AG04450 (cell line): ENCODE measurements around the gene PRPH. TPM values are rescaled to one million over a fixed set of nuclear protein-coding genes. Genes with fewer than 3 reads are reported as not detected.
A peak's percentile ranks its signal among the peaks of the same experiment; 100 is the strongest.

Source experiments
- CTCF ChIA-PET: fragments of 300-600, 350-600 bp; formaldehyde crosslinking; extraction: SDS; loops from one replicate; lab custom pipeline; 2022; ENCODE audit warnings: antibody characterized with exemption, inconsistent platforms; lab: Charles Lee
- POLR2A ChIA-PET: fragments of 350-600 bp; formaldehyde crosslinking; extraction: SDS; loops from one replicate; lab custom pipeline; 2021; ENCODE audit warnings: antibody characterized with exemption, inconsistent platforms; lab: Yijun Ruan, JAX
- DNase-seq: peaks from one replicate; pipeline ENCODE4 v3.0.0-alpha.2; 2011; ENCODE audit warnings: low read depth, low spot score
- H3K27ac ChIP-seq: one replicate; pipeline ENCODE4 v1.5.1; 2012; ENCODE audit warnings: low read depth, low read length, control low read depth
- H3K27me3 ChIP-seq: one replicate; pipeline ENCODE4 v1.6.0; 2012; ENCODE audit warnings: low read length; ENCODE audit not compliant: control insufficient read depth, insufficient read depth
- H3K4me3 ChIP-seq: 2 replicates; pipeline ENCODE4 v1.5.1; 2011; ENCODE audit warnings: mild to moderate bottlenecking, low read depth, low read length, control low read depth
- H3K9me3 ChIP-seq: 2 replicates; pipeline ENCODE4 v1.5.1; 2012; ENCODE audit warnings: low read length; ENCODE audit not compliant: control insufficient read depth, insufficient read depth
- CTCF ChIP-seq: IDR thresholded peaks from 2 replicates; pipeline ENCODE4 v1.5.1; 2011; ENCODE audit warnings: low read depth, low read length, control low read depth, inconsistent platforms
- polyA plus RNA-seq: library from polyadenylated mRNA; depleted of rRNA; stranded (reverse); fragments of >200 nt; gene quantifications from 2 replicates; pipeline ENCODE4 v1.2.3, GENCODE V29; 2011

The PRPH gene
- polyA plus RNA-seq, 1 experiment, result not detected

DNA sequence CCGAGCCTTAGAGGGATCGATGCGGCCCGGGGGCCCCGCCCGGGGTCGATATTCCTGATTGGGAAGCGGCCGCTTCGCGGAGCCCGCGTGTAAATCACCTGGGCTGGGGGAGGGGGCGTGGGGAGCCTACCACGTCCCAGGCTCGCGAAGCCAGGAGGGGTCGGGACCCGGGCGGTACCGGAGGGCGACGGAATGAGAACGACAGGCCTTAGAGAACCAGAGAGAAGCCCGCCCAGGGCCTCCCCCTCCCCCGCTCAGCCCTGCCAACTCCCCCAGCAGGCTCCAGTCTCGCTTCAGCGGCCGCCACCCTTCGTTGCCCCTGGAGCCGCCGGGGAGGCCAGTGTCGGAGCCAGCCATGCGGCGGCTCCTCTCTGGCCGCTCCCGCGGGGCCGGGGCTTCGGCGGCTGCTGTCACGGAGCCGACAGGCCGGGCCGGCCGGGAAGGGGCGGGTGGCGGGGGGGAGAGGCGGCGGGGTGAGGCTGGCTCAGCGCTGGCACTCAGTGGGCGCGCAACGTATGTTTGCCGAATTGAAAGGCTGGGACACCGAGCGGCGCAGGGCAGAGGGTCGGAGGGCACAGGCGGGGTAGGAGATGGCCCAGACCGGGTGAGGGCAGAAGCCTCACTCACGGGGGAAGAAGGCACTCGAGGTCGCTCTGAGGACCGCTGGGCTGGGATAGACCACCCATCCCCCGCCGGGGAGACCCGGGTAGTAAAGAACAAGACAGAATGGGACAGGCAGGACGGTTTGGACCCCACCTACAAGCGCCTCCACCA lies 50.3 kb downstream of the PRPH start:
- DNase-seq, result no peak
- ChIA-PET POLR2A (no interaction called here), CTCF (interaction anchor here (3.6 to 5.5 kb wide), 2 partner anchors 12 to 13 kb away, joined by 52 to 123 read pairs; no protein-coding TSS in a partner anchor)
- peak overlapping the region; percentile 46 for H3K4me3 ChIP-seq
- H3K27ac ChIP-seq, result no peak overlapping the region
- H3K9me3 ChIP-seq, result no peaks in the 10 kb centered on the region; the same call in 1 of the 2 replicates
- peaks cover 66% of the 10 kb centered on the region for H3K27me3 ChIP-seq
- no peak for TF ChIP-seq CTCF

DNA sequence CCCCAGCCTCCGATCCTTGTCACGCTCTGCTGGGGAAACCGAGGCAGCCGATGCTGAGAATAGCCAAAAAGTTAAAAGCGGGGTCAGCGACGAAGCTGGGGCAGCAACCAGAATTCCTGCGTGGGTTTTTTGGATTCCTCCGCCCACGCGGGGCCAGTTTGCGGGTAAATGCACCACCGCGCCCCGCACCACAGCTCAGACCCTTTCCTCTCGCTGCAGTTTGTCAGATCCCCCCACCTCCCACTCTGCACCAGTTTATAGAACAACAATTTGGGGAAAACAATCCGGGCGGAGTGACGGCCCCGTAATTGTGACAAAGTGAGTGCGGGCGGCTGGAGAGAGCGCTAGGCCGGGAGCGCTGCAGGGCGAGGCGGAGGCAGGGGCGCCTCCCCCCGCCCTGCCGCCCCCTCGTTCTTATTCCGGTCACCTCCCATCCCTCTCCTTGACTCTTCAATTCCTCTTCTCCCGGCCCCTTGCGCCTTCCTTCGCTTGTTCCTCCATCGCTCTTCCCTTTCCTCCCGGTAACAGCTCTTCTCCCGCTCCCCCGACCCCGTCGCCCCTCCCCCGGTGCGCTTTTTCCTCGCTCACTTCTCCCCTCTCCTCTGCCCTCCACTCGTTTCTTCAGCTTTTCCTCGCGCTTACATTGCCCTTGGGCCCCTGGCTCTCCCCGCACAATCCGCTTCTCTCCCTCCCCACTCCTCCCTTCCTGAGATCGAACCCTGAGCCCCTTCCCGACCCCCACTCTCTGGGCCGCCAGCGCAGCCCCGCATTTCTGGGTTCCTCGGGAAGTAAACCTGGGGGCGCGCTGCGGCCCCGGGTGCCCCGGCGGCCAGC lies 51.1 kb downstream of the PRPH start:
- no peak for DNase-seq
- POLR2A ChIA-PET, result interaction anchor here (2.5 kb wide), 1 partner anchor 14 kb away, joined by 7 read pairs; no protein-coding TSS in a partner anchor
- Histone ChIP-seq H3K27ac (no peak overlapping the region), H3K27me3 (peaks cover 59% of the 10 kb centered on the region), H3K4me3 (peak overlapping the region; percentile 46), H3K9me3 (no peaks in the 10 kb centered on the region; the same call in 1 of the 2 replicates)
- CTCF ChIA-PET, result interaction anchor here (0.6 to 5.5 kb wide), 9 partner anchors 8 to 1284 kb away, joined by 3 to 123 read pairs (median 10); no protein-coding TSS in a partner anchor
- no peak for TF ChIP-seq CTCF

GRCh38 chr12:49346659-49347310 lies 51.8 kb downstream of the PRPH start, which contains the start of gene DNAJC22:
Gene DNAJC22 (plus strand): TSS chr12:49346888. CDS start chr12:49348873, 1,985 bp downstream.
- Histone ChIP-seq H3K27ac (no peak within 1 kb of the TSS), H3K4me3 (peak within 1 kb of the TSS; percentile 66), H3K9me3 (no peaks in the 10 kb centered on the region; the same call in 1 of the 2 replicates), H3K27me3 (peaks cover 52% of the 10 kb centered on the region)
- ChIA-PET CTCF (interaction anchor here (0.6 to 5.5 kb wide), 22 partner anchors 9 to 1284 kb away, joined by 3 to 123 read pairs (median 6); partner anchors contain the start of genes PRPH and SPATS2), POLR2A (interaction anchor here (1.0 to 2.5 kb wide), 4 partner anchors 9 to 221 kb away, joined by 4 to 7 read pairs (median 5); partner anchors contain the start of genes C1QL4 and SPATS2)
- no peak for TF ChIP-seq CTCF
- DNase-seq, result no peak

DNA sequence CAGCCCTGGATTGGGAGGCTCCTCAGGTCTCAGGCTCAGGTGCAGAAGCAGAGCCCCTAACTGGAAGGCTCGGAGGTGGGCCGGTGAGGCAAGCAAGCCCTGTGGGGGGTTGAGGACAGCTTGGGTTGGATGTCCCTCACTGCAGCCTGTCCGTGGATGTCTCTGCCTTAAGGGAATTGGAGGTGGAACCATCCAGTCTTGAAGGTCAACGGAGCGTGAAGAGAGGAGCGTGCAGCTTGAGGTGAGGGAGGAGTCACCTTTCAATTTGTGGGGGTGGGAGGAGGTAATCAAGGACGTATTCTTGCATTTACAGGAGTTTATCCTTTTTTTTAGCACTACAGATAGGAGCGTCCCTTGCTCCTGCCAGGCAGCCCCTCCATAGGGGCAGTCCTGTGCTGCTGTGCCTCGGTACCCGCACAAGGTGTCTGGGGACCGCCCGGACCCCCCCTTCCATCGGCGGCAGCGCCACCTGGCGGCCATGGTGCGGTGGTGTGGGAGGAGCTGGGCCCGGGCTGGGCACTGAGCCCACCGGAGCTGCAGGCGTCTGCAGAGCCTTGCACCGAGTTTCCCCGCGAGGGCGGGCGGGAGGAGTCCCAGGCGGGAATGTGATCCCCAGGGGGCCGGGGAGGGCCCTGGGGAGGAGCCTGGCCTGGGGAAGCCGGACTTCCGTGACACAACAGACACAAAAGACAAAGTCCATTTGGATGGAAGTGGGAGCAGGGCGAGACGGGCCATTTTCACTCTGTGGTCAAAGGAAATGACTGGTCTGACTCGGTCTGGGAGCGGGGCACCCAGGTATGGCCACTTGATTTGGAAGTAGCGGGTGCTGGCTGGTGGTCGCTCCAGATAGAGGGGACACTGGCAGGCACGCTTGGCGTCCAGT lies 52.6 kb downstream of the PRPH start:
- POLR2A ChIA-PET, result interaction anchor here (0.6 to 2.5 kb wide), 11 partner anchors 10 to 394 kb away, joined by 3 to 7 read pairs (median 4); partner anchors contain the start of genes C1QL4, PRPH, SPATS2 and TMBIM6
- peak; percentile 77 for DNase-seq
- TF ChIP-seq CTCF, result peak; percentile 87
- CTCF ChIA-PET, result interaction anchor here (0.6 to 5.5 kb wide), 45 partner anchors 9 to 276 kb away, joined by 3 to 123 read pairs (median 5); partner anchors contain the start of genes C1QL4, PRPF40B, PRPH and SPATS2
- peak overlapping the region; percentile 39 for H3K27ac ChIP-seq
- H3K9me3 ChIP-seq, result no peaks in the 10 kb centered on the region; the same call in 1 of the 2 replicates
- H3K4me3 ChIP-seq, result peak overlapping the region; percentile 66
- peaks cover 45% of the 10 kb centered on the region for H3K27me3 ChIP-seq
